Measurements from ENCODE around the gene FMNL1. TPM values are rescaled to one million over a fixed set of nuclear protein-coding genes. Genes with fewer than 3 reads are reported as not detected.

The FMNL1 gene
- total and polyA plus RNA-seq, 10 of the 15 experiments (the other 5 are each of a cell fraction or from before 2014, with no cell fraction given), result 3.3 to 108 (median 19.5) TPM

GRCh38 chr17:45190503-45191255, 31.0 kb upstream of the FMNL1 start (continued):
- TF ChIP-seq, protein P1, sequence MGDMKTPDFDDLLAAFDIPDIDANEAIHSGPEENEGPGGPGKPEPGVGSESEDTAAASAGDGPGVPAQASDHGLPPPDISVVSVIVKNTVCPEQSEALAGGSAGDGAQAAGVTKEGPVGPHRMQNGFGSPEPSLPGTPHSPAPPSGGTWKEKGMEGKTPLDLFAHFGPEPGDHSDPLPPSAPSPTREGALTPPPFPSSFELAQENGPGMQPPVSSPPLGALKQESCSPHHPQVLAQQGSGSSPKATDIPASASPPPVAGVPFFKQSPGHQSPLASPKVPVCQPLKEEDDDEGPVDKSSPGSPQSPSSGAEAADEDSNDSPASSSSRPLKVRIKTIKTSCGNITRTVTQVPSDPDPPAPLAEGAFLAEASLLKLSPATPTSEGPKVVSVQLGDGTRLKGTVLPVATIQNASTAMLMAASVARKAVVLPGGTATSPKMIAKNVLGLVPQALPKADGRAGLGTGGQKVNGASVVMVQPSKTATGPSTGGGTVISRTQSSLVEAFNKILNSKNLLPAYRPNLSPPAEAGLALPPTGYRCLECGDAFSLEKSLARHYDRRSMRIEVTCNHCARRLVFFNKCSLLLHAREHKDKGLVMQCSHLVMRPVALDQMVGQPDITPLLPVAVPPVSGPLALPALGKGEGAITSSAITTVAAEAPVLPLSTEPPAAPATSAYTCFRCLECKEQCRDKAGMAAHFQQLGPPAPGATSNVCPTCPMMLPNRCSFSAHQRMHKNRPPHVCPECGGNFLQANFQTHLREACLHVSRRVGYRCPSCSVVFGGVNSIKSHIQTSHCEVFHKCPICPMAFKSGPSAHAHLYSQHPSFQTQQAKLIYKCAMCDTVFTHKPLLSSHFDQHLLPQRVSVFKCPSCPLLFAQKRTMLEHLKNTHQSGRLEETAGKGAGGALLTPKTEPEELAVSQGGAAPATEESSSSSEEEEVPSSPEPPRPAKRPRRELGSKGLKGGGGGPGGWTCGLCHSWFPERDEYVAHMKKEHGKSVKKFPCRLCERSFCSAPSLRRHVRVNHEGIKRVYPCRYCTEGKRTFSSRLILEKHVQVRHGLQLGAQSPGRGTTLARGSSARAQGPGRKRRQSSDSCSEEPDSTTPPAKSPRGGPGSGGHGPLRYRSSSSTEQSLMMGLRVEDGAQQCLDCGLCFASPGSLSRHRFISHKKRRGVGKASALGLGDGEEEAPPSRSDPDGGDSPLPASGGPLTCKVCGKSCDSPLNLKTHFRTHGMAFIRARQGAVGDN (IDR thresholded peaks at IDR 0.05), result no peak
- TF ChIP-seq FOXM1 (IDR thresholded peaks at IDR 0.05; ENCODE audit: low read depth, low read length) (no peak), CEBPB (IDR thresholded peaks at IDR 0.05; ENCODE audit: borderline replicate concordance in 1 of 2, low read depth in 2 of 2, low read length in 2 of 2) (no peak)

- no TSS peak for BruUV-seq (replicated peaks)
- CTCF ChIA-PET, result interaction anchor here (1.4 to 12.8 kb wide), 3 partner anchors 43 to 275 kb away, joined by 3 to 291 read pairs (median 189); partner anchors contain the start of genes ACBD4, HEXIM1 and PLCD3
- POLR2A ChIA-PET, result interaction anchor here (1.0 to 1.3 kb wide), 3 partner anchors 23 to 60 kb away, joined by 3 to 7 read pairs (median 4); partner anchors contain the start of gene ACBD4
- intact Hi-C loops (cut with micrococcal nuclease; ENCODE audit: unreplicated experiment), result no loop called here
- DNase-seq (ENCODE audit: low read depth, low spot score), result no peak
- no peaks in the 10 kb centered on the region for H3K36me3 ChIP-seq (ENCODE audit: control insufficient read depth in 2 of 2, insufficient read depth in 2 of 2, low read length in 1 of 2)
- no peaks in the 10 kb centered on the region for H3K27me3 ChIP-seq (replicated peaks in 1 of 2; ENCODE audit: control insufficient read depth in 2 of 2, insufficient read depth in 2 of 2, low read length in 1 of 2)
- no peaks in the 10 kb centered on the region for H4K20me1 ChIP-seq (ENCODE audit: control insufficient read depth, insufficient read depth)
- ATAC-seq, result no peak
- H3K79me2 ChIP-seq (ENCODE audit: control insufficient read depth, insufficient read depth, low read length), result no peaks in the 10 kb centered on the region
- H3K9me3 ChIP-seq (replicated peaks; ENCODE audit: control insufficient read depth, insufficient read depth, low read length), result no peaks in the 10 kb centered on the region; the same call in 2 of the 3 replicates
- H3K4me1 ChIP-seq (ENCODE audit: control insufficient read depth, insufficient read depth, low read length), result peaks cover 8% of the 10 kb centered on the region
- in situ Hi-C loops (cut with MboI), result loop anchor here (5.0 kb wide), 1 partner anchor 58 kb away; the partner anchor contains the start of gene ACBD4
- no peak overlapping the region for H3K9ac ChIP-seq (ENCODE audit: control insufficient read depth, insufficient read depth, low read length)
- FAIRE-seq, result no peak
- SMC1A ChIA-PET (ENCODE audit: uncharacterized antibody, unreplicated experiment), result interaction anchor here (1.1 to 5.0 kb wide), 3 partner anchors 13 to 59 kb away, joined by 4 to 72 read pairs (median 17); partner anchors contain the start of gene ACBD4
- no peak overlapping the region for H3K4me3 ChIP-seq
- H3K4me2 ChIP-seq (ENCODE audit: control insufficient read depth, insufficient read depth), result no peak overlapping the region
- no peak overlapping the region for H3K27ac ChIP-seq (ENCODE audit: control insufficient read depth, insufficient read depth)
- H2AFZ ChIP-seq (ENCODE audit: control insufficient read depth, low read depth, low read length), result no peak overlapping the region
- RAD21 ChIA-PET (ENCODE audit: unreplicated experiment), result interaction anchor here (4.9 to 8.6 kb wide), 2 partner anchors 45 to 59 kb away, joined by 76 to 108 read pairs; partner anchors contain the start of genes ACBD4 and HEXIM1
- no peak for TF ChIP-seq CREB1 (IDR thresholded peaks at IDR 0.05; ENCODE audit: low read depth)
- TF ChIP-seq, protein P2, sequence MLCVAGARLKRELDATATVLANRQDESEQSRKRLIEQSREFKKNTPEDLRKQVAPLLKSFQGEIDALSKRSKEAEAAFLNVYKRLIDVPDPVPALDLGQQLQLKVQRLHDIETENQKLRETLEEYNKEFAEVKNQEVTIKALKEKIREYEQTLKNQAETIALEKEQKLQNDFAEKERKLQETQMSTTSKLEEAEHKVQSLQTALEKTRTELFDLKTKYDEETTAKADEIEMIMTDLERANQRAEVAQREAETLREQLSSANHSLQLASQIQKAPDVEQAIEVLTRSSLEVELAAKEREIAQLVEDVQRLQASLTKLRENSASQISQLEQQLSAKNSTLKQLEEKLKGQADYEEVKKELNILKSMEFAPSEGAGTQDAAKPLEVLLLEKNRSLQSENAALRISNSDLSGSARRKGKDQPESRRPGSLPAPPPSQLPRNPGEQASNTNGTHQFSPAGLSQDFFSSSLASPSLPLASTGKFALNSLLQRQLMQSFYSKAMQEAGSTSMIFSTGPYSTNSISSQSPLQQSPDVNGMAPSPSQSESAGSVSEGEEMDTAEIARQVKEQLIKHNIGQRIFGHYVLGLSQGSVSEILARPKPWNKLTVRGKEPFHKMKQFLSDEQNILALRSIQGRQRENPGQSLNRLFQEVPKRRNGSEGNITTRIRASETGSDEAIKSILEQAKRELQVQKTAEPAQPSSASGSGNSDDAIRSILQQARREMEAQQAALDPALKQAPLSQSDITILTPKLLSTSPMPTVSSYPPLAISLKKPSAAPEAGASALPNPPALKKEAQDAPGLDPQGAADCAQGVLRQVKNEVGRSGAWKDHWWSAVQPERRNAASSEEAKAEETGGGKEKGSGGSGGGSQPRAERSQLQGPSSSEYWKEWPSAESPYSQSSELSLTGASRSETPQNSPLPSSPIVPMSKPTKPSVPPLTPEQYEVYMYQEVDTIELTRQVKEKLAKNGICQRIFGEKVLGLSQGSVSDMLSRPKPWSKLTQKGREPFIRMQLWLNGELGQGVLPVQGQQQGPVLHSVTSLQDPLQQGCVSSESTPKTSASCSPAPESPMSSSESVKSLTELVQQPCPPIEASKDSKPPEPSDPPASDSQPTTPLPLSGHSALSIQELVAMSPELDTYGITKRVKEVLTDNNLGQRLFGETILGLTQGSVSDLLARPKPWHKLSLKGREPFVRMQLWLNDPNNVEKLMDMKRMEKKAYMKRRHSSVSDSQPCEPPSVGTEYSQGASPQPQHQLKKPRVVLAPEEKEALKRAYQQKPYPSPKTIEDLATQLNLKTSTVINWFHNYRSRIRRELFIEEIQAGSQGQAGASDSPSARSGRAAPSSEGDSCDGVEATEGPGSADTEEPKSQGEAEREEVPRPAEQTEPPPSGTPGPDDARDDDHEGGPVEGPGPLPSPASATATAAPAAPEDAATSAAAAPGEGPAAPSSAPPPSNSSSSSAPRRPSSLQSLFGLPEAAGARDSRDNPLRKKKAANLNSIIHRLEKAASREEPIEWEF (IDR thresholded peaks at IDR 0.05; ENCODE audit: insufficient replicate concordance, low read depth, low read length), result no peak
- TF ChIP-seq BHLHE40 (IDR thresholded peaks at IDR 0.05; ENCODE audit: borderline replicate concordance in 1 of 2, low read depth in 2 of 2, low read length in 1 of 2), result no peak
- no peak for TF ChIP-seq ZSCAN29 (IDR thresholded peaks at IDR 0.05)
- TF ChIP-seq ETV6 (conservative IDR thresholded peaks at IDR 0.05 in 1 of 2, IDR thresholded peaks at IDR 0.05 in 1 of 2; ENCODE audit: borderline replicate concordance in 1 of 2, low read depth in 1 of 2), result no peak
- no peak for TF ChIP-seq PML (IDR thresholded peaks at IDR 0.05; ENCODE audit: low read length)
- no peak for TF ChIP-seq DPF2 (IDR thresholded peaks at IDR 0.05)
Measured at GRCh38 chr17:45195424-45195823, 26.3 kb upstream of the FMNL1 start.
